GM19372 (cell line): ENCODE data around the gene EPS15.
A peak's percentile ranks its signal among the peaks of the same experiment; 100 is the strongest.
"Not testable (repeated sequence)": the region's sequence is repeated elsewhere in the genome, so short reads cannot be mapped to it uniquely, and the experiment has no call there.

Experiments
- ATAC-seq: cut with Tn5 transposase; IDR thresholded peaks from one replicate; pipeline ENCODE4 v1.9.1; 2021; ENCODE audit warnings: mild to moderate bottlenecking, low read depth, moderate library complexity; ENCODE audit not compliant: unreplicated experiment

Gene EPS15

GRCh38 chr1:51519048-51519864, at the start of gene EPS15:
TSS of gene EPS15 (minus strand) at chr1:51519266. CDS start at chr1:51519231, 35 bp downstream.
- peak; percentile 58 for ATAC-seq

GRCh38 chr1:51568231-51568935, 49.3 kb upstream of the EPS15 start:
- ATAC-seq, result no peak

GRCh38 chr1:51567653-51568052, 48.6 kb upstream of the EPS15 start:
- ATAC-seq, result no peak

- no peak for ATAC-seq
Measured at GRCh38 chr1:51566260-51566659, 47.2 kb upstream of the EPS15 start.

- ATAC-seq, result no peak
Measured at GRCh38 chr1:51565009-51565408, 45.9 kb upstream of the EPS15 start.

- ATAC-seq, result no peak
Measured at GRCh38 chr1:51564124-51564523, 45.1 kb upstream of the EPS15 start.

GRCh38 chr1:51561702-51562101, 42.6 kb upstream of the EPS15 start:
- ATAC-seq, result no peak

GRCh38 chr1:51560895-51561294, 41.8 kb upstream of the EPS15 start:
- not testable (repeated sequence) for ATAC-seq

- ATAC-seq, result no peak
Measured at GRCh38 chr1:51560034-51560433, 41.0 kb upstream of the EPS15 start.

- no peak for ATAC-seq
Measured at GRCh38 chr1:51559501-51559900, 40.4 kb upstream of the EPS15 start.

- ATAC-seq, result no peak
Measured at GRCh38 chr1:51559064-51559500, 40.0 kb upstream of the EPS15 start.

GRCh38 chr1:51558375-51558924, 39.4 kb upstream of the EPS15 start:
- no peak for ATAC-seq

GRCh38 chr1:51557168-51557567, 38.1 kb upstream of the EPS15 start:
- no peak for ATAC-seq

GRCh38 chr1:51555866-51556619, 37.0 kb upstream of the EPS15 start:
- no peak for ATAC-seq

GRCh38 chr1:51553911-51554310, 34.8 kb upstream of the EPS15 start:
- no peak for ATAC-seq

GRCh38 chr1:51552929-51553807, 34.1 kb upstream of the EPS15 start:
- ATAC-seq, result no peak

GRCh38 chr1:51551848-51552296, 32.8 kb upstream of the EPS15 start:
- no peak for ATAC-seq

GRCh38 chr1:51551081-51551480, 32.0 kb upstream of the EPS15 start:
- no peak for ATAC-seq

GRCh38 chr1:51549901-51550300, 30.8 kb upstream of the EPS15 start:
- no peak for ATAC-seq
